ENCODE measurements around the gene FOXM1.

FOXM1 gene

GRCh38 chr12:2877047-2877952, at the start of gene FOXM1, which contains the start of gene RHNO1:
Gene FOXM1 (minus strand): TSS chr12:2877174. CDS start chr12:2874478, 2,696 bp downstream.
Gene RHNO1 (plus strand): TSS chr12:2877223. CDS start chr12:2885367, 8,144 bp downstream.
- FAIRE-seq: no peak

GRCh38 chr12:2925322-2925995, 48.5 kb upstream of the FOXM1 start:
- no peak for FAIRE-seq

GRCh38 chr12:2924019-2924418, 47.0 kb upstream of the FOXM1 start:
- no peak for FAIRE-seq

- no peak for FAIRE-seq
Observed at GRCh38 chr12:2923057-2923456, 46.1 kb upstream of the FOXM1 start.

GRCh38 chr12:2922329-2922728, 45.4 kb upstream of the FOXM1 start:
- no peak for FAIRE-seq

GRCh38 chr12:2919249-2919648, 42.3 kb upstream of the FOXM1 start:
- no peak for FAIRE-seq

- no peak for FAIRE-seq
Observed at GRCh38 chr12:2912216-2912575, 35.2 kb upstream of the FOXM1 start.

GRCh38 chr12:2904260-2904659, 27.3 kb upstream of the FOXM1 start:
- no peak for FAIRE-seq

GRCh38 chr12:2902272-2902880, 25.4 kb upstream of the FOXM1 start:
- FAIRE-seq: no peak

- no peak for FAIRE-seq
Observed at GRCh38 chr12:2900642-2901041, 23.7 kb upstream of the FOXM1 start.

GRCh38 chr12:2897418-2897817, 20.4 kb upstream of the FOXM1 start:
- FAIRE-seq: no peak

GRCh38 chr12:2895511-2895910, 18.5 kb upstream of the FOXM1 start:
- FAIRE-seq: no peak

- FAIRE-seq: no peak
Observed at GRCh38 chr12:2895051-2895451, 18.1 kb upstream of the FOXM1 start.

GRCh38 chr12:2893007-2893406, 16.0 kb upstream of the FOXM1 start:
- FAIRE-seq: peak; percentile 85

- FAIRE-seq: no peak
Observed at GRCh38 chr12:2892246-2892645, 15.3 kb upstream of the FOXM1 start.

GRCh38 chr12:2891240-2892053, 14.5 kb upstream of the FOXM1 start:
- FAIRE-seq: no peak

- FAIRE-seq: peak; percentile 91
Observed at GRCh38 chr12:2890388-2891239, 13.6 kb upstream of the FOXM1 start, which contains the start of gene TULP3. Gene TULP3 (plus strand): TSS chr12:2890891. CDS start chr12:2890948, 57 bp downstream.

- no peak for FAIRE-seq
Observed at GRCh38 chr12:2890001-2890387, 13.0 kb upstream of the FOXM1 start.

GRCh38 chr12:2886768-2887450, 9.9 kb upstream of the FOXM1 start:
- no peak for FAIRE-seq

GRCh38 chr12:2884810-2885209, 7.8 kb upstream of the FOXM1 start:
- FAIRE-seq: no peak

- no peak for FAIRE-seq
Observed at GRCh38 chr12:2879853-2880252, 2.9 kb upstream of the FOXM1 start.

Measured in endometrium (tissue), 2 donors.